Gastrocnemius medialis (tissue), 4 donors: ENCODE results near the gene GRK7.

Experiments used
- POLR2A ChIP-seq, 2 donors: fragments of 450-650 bp; IDR thresholded peaks; one replicate each; pipeline ENCODE4 v1.6.1; 2017; ENCODE audit warnings: antibody characterized with exemption in 2 of 2, mild to moderate bottlenecking in 2 of 2, moderate library complexity in 2 of 2
- TF ChIP-seq, protein P1 (sequence below), 5 experiments: fragments of 450-650 bp in 3 of 5; fragments of 200-600 bp in 2 of 5; sonication (generic) in 2 of 5; IDR thresholded peaks in 4 of 5; conservative IDR thresholded peaks in 1 of 5; 1 replicate in 4 of 5; 2 replicates in 1 of 5; pipeline ENCODE4 v1.5.1; 2016 to 2019; ENCODE audit warnings: antibody characterized with exemption in 5 of 5, mild to moderate bottlenecking in 3 of 5, moderate library complexity in 3 of 5

- TF ChIP-seq, protein P1, sequence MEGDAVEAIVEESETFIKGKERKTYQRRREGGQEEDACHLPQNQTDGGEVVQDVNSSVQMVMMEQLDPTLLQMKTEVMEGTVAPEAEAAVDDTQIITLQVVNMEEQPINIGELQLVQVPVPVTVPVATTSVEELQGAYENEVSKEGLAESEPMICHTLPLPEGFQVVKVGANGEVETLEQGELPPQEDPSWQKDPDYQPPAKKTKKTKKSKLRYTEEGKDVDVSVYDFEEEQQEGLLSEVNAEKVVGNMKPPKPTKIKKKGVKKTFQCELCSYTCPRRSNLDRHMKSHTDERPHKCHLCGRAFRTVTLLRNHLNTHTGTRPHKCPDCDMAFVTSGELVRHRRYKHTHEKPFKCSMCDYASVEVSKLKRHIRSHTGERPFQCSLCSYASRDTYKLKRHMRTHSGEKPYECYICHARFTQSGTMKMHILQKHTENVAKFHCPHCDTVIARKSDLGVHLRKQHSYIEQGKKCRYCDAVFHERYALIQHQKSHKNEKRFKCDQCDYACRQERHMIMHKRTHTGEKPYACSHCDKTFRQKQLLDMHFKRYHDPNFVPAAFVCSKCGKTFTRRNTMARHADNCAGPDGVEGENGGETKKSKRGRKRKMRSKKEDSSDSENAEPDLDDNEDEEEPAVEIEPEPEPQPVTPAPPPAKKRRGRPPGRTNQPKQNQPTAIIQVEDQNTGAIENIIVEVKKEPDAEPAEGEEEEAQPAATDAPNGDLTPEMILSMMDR (IDR thresholded peaks at IDR 0.05 in 4 of 5, conservative IDR thresholded peaks at IDR 0.05 in 1 of 5): no peak
- no peak for TF ChIP-seq POLR2A (IDR thresholded peaks at IDR 0.05)
Observed at GRCh38 chr3:141808586-141808985, 45.4 kb downstream of the GRK7 start.
